ENCODE results near the gene BICC1. TPM values are rescaled to one million over a fixed set of nuclear protein-coding genes. Genes with fewer than 3 reads are reported as not detected.

The BICC1 gene
- total RNA-seq, 1 donor from 2014 or later = 9.3 TPM

DNA sequence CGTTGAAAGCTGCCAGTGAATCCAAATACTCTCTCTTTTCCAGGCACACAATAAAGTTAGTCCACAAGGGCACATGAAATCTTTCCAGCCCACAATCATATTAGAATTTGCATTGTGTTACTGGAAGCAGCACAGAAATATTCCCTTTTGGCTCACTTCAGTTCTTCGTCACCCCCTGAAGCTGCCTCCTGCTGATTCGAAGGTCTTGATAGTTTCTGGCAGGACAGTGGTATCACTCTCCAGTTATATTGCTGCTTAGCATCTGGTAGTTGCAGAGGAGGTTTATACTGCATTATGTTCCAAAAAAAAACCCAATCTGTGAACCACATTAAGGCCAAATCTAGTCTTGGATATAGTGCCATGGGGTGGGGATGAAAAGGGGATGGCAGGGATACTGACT is 253.2 kb downstream of the BICC1 start:
- no peak for DNase-seq (ENCODE audit: low spot score in 2 of 2)
- Histone ChIP-seq H3K27ac (no peak overlapping the region), H3K36me3 (no peaks in the 10 kb centered on the region), H3K9me3 (peaks cover 0 to 13% of the 10 kb centered on the region in 2 donors), H3K4me3 (no peak overlapping the region), H3K27me3 (no peaks in the 10 kb centered on the region), H3K4me1 (no peaks in the 10 kb centered on the region)
- intact Hi-C loops (cut with DNase I) = no loop called here
- TF ChIP-seq, protein P1, sequence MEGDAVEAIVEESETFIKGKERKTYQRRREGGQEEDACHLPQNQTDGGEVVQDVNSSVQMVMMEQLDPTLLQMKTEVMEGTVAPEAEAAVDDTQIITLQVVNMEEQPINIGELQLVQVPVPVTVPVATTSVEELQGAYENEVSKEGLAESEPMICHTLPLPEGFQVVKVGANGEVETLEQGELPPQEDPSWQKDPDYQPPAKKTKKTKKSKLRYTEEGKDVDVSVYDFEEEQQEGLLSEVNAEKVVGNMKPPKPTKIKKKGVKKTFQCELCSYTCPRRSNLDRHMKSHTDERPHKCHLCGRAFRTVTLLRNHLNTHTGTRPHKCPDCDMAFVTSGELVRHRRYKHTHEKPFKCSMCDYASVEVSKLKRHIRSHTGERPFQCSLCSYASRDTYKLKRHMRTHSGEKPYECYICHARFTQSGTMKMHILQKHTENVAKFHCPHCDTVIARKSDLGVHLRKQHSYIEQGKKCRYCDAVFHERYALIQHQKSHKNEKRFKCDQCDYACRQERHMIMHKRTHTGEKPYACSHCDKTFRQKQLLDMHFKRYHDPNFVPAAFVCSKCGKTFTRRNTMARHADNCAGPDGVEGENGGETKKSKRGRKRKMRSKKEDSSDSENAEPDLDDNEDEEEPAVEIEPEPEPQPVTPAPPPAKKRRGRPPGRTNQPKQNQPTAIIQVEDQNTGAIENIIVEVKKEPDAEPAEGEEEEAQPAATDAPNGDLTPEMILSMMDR (IDR thresholded peaks at IDR 0.05) = no peak

DNA sequence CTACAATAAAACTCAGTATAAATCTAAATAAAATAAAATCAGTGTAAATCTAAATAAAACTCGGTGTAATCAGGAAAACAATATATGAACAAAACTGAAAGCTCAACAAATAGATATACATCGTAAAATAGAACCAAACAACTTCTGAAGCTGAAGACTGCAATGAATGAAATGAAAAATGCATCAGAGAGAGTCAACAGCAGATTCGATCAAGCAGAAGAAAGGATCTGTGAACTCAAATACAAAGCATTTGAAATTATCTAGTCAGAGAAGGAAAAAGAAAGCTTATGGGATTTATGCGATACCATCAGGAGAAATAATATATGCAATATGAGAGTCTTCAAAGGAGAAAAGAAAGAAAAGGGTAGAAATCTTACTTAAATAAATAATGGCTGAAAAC is 255.0 kb downstream of the BICC1 start:
- intact Hi-C loops (cut with DNase I) = no loop called here
- TF ChIP-seq, protein P1 (IDR thresholded peaks at IDR 0.05) = no peak

DNA sequence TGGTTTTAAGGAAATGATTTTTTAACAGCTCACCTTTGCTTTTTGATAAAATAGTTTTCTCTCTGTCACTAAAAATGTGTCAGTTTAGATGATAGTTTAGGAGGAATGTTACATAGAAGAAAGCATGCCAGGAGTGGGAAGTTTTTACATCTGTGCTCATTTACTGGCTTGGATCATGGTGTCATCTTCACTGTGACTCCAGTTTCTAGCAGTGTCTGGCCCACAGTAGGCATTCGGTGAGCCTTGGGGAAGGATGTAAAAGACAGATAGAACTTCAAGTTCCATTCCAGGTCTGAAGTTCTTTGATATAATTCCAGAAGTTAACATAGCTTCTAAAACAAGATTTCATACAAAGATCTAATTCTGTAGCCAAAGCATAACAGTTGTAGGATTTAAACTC is 259.2 kb downstream of the BICC1 start:
- Histone ChIP-seq H3K27me3 (no peaks in the 10 kb centered on the region), H3K27ac (no peak overlapping the region), H3K36me3 (no peaks in the 10 kb centered on the region), H3K9me3 (peaks cover 0 to 13% of the 10 kb centered on the region in 2 donors), H3K4me3 (no peak overlapping the region), H3K4me1 (peaks cover 0 to 6% of the 10 kb centered on the region in 2 donors)
- TF ChIP-seq, protein P1 (IDR thresholded peaks at IDR 0.05) = no peak
- intact Hi-C loops (cut with DNase I) = no loop called here
- no peak for DNase-seq (ENCODE audit: low spot score in 2 of 2)

More for the DNA sequence above, 255.0 kb downstream of the BICC1 start:
- no peaks in the 10 kb centered on the region for H3K4me1 ChIP-seq
- no peaks in the 10 kb centered on the region for H3K27me3 ChIP-seq
- H3K27ac ChIP-seq = no peak overlapping the region
- H3K9me3 ChIP-seq = peaks cover 0 to 13% of the 10 kb centered on the region in 2 donors
- no peak for DNase-seq (ENCODE audit: low spot score in 2 of 2)
- no peaks in the 10 kb centered on the region for H3K36me3 ChIP-seq
- H3K4me3 ChIP-seq = no peak overlapping the region

DNA sequence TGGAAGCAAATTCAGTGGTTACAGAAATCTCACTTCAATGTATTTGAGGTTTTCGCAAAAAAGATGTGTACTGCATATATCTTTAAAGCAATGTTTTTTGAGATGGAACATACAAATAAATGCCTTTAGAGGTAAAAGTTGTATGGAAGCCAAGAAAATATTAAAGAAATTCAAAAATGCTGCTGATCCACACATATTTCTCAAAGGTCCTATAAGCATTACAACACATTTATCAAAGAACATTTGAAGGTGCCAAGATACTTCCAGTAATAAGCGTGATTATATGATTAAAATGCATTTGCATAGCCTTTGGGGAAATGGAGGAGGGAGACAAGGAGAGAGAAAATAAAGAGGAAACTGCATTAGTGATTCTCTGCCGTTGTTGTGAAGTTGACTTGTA is 260.1 kb downstream of the BICC1 start:
- Histone ChIP-seq H3K4me3 (no peak overlapping the region), H3K27ac (no peak overlapping the region), H3K36me3 (no peaks in the 10 kb centered on the region), H3K27me3 (no peaks in the 10 kb centered on the region), H3K4me1 (peaks cover 0 to 6% of the 10 kb centered on the region in 2 donors), H3K9me3 (peaks cover 0 to 5% of the 10 kb centered on the region in 2 donors)
- TF ChIP-seq, protein P1 (IDR thresholded peaks at IDR 0.05) = no peak
- no peak for DNase-seq (ENCODE audit: low spot score in 2 of 2)
- intact Hi-C loops (cut with DNase I) = no loop called here

DNA sequence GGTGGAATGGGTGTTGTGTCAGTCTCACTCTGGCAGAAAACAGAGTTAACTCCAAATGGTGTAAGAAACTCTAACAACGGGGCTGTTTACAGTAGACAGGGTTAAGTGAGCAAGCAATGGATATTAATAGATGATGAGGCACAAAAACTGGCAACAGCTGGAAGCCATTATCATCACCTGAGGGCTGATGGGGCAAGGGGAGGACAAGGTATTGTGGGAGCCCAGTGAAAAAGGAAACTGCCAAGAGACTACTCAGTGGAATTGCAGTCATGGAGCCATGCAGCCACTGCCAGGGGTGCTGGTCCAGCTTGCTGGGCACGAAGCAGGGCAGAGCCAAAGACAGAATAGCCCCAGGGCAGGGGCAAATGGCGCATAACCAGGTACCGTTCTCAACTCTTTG is 260.7 kb downstream of the BICC1 start:
- H3K4me1 ChIP-seq = peaks cover 0 to 6% of the 10 kb centered on the region in 2 donors
- no peaks in the 10 kb centered on the region for H3K27me3 ChIP-seq
- no peaks in the 10 kb centered on the region for H3K9me3 ChIP-seq
- intact Hi-C loops (cut with DNase I) = no loop called here
- no peak for DNase-seq (ENCODE audit: low spot score in 2 of 2)
- no peak overlapping the region for H3K27ac ChIP-seq
- TF ChIP-seq, protein P1 (IDR thresholded peaks at IDR 0.05) = no peak
- no peaks in the 10 kb centered on the region for H3K36me3 ChIP-seq
- no peak overlapping the region for H3K4me3 ChIP-seq

DNA sequence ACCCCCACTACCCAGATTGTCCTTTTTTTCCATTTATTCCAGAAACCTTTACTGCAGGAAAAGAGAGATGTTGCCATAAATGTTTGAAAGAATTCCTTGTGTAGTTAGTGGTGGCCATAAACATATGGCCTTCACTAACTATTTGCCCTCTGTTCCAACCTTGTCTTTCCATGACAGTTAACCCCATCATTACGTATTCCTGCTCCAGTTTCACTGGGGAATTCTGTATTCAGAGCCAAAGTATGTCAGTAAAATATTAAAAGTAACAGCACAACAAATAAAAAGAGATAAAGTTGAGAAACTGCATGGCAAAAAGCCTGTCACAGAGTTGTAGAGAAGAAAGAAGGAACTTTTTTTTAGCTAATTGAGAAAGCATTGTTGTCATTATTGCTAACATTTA is 261.3 kb downstream of the BICC1 start:
- Histone ChIP-seq H3K4me1 (peaks cover 0 to 6% of the 10 kb centered on the region in 2 donors), H3K36me3 (no peaks in the 10 kb centered on the region), H3K9me3 (no peaks in the 10 kb centered on the region), H3K27me3 (no peaks in the 10 kb centered on the region), H3K27ac (no peak overlapping the region), H3K4me3 (no peak overlapping the region)
- intact Hi-C loops (cut with DNase I) = no loop called here
- no peak for DNase-seq (ENCODE audit: low spot score in 2 of 2)
- TF ChIP-seq, protein P1 (IDR thresholded peaks at IDR 0.05) = no peak

Measured in ascending aorta (tissue), 2 donors.